ENCODE data around the gene LRRC4.

The LRRC4 gene

DNA sequence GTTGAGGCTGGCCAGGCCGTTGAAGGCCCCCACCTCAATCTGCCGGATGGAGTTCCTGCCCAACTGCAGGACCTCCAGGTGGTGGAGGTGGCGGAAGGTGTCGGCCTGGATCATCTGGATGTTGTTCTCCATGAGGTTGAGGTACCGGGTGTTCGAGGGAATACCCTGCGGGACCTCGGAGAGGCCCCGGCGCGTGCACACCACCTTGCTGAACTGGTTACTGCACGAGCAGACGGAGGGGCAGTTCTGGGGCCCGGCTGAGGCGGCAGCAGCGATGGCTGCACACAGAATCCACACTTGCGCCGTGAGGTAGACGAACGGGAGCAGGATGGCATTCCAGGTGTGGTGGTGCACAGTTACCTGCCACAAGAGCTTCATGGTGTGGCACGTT is 979 bp downstream of the LRRC4 start:
- DNase-seq: no peak

DNA sequence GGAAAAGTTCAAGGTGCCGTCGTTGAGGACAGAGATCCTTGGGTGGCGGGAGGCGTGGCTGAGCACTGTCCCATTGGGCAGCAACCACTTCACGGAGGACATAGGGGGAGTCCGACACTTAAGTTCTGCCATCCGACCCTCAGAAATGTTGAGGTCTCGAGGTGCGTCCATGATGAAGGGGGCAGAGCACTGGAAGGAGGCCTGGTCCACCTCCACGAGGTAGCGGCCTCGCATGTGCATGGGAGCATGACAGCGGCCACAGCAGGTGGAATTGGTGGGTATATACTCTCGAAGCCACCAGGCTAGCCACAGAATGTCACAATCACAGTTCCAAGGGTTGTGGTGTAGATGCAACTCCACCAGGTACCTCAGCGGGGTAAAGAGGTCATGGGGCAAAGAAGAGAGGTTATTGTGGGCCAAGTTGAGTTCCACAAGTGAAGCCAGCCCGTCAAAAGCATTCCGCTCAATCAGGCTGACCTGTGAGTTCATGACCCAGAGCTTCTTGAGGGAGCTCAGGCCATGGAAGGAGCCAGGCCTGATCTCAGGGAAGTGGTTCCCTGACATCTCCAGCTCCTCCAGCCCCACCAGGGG is 1.7 kb downstream of the LRRC4 start:
- DNase-seq: no peak

DNA sequence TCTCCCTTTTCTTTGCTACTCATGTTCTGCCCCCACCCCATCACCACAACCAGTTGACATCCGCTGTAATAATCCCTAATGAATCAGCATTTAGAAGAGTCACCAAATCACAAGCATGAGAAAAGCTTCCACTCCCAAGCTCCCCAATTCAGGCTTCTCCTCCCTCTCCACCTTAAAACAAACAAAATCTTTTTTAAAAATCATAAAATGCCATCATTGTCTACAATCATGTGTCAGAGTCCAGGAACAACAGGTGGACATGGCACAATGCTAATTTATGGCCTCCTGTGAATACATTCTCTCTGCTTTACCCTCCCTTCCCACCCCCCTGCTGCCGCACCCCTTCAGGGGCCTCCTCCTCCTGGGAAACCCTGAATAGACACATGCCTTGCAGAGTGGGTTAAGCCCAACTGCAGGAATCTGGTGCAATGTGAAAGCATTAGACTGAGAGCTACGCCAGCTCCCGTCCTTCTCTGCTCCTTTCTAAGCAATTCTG is 3.7 kb downstream of the LRRC4 start:
- DNase-seq: no peak

DNA sequence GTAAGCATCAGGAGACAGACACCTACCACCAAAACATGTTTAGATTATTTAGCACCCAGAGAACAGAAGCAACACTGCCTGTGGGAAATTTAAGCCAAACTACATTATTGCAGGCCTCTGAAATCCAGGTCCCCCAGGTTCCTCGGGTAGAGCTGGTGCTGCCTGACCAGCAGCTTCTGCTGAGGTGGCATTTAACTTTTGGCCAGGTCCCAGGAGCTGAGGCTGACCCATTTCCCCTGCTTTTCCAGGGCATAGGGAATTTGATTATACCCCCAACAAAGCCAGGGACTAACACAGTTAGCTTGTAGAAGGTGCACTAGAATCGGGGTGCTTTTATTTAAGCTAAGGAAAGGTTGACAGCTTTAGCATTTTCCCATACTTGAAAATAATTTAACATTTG is 4.7 kb downstream of the LRRC4 start:
- no peak for DNase-seq

DNA sequence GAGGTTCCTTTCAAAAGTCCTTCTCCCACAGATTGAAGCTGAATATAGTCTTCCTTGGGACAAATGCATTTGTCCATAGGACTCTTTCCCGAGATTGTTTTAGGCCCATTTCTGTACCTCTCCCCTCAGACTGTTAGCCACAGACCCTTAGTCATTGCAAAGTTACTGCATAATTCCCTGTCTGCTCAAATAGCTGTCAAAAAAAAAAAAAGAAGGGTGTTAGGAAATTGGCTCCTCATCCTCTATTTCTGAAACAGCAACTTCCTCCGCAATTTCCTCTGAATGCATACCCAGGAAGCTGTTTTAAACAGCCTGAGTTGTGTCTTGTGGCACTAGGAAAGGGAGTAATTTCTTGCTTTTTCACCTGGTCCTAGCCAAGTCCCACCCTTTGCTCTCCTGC is 5.4 kb downstream of the LRRC4 start:
- DNase-seq: no peak

DNA sequence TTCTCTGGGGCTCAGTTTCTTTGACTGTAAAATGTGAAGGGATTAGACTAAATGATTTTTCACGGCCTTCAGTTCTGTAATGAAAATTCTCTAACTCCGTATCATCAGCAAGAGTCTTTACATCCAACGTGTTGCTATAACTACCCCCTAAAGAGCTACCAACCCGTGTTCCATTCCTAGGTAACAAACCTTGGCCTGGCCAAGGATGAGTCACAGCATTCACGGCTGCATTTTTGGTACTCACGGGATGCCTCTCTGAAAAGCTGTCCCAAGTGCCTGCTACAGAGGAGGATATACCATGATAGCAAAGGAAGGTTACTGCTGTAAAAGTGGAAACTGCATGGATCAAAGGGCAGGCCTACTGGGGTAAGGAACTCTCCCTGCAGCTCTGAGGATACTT is 5.9 kb downstream of the LRRC4 start:
- no peak for DNase-seq

DNA sequence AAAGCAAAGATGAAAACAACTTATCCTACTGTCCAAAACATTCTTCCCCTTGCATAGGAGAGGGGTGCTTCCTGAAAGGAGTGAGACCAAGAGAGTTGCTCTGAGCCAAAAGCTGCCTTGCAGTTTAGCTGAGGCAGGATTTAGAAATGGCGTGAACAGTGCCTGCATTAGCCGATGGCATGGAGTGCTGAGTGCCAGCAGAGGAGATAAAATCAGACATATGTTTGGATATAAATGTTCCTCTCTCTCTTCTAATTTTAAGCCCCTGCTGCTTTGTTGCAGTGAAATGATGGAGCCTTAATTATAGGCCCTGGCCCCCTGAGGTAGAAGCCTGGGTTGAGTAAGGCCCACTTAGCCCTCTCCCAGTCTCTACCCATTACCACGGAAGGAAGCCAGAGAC is 7.1 kb downstream of the LRRC4 start:
- no peak for DNase-seq

DNA sequence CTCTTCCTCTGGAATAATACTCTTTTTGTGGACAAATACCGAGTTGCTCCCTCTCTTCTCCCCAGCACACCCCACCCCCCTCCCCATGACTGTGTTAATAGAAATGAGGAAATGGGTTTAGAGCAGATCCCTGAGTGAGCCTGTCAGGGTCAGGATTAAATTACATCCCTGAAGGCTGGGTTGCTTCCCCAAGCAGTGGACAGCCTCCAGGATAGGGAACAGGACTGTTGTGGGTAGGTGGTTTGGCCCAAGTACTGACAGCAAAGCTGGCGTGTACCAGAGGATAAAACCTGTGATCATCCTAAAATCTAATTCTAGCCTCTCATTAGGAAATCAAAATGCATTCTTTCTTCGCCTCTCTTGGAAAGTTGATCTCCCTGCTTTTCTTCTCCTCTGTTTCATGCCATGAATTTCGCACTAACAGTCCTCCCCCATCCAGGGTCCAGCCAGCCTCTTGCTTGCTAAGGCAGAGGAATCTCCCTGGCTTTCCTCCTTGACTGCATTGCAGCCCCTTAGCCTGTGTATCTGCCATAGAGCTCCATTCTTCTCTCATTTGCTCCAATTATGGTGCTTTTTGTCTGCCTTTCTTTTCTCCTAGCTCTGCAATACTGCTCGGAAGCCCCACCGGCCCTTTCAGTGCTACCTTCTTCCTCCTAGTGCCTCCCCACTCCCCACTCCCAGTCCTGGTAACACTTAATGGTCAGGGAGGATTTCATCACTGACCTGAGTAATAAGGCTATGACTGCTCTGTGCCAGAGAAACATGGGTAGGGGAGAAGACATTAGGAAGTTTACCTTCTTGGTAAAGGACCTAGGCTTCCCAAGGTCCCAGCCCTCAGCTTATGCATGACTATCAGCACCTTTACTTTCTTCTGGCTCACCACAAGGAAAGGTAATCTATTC is 8.4 kb downstream of the LRRC4 start:
- DNase-seq: no peak

DNA sequence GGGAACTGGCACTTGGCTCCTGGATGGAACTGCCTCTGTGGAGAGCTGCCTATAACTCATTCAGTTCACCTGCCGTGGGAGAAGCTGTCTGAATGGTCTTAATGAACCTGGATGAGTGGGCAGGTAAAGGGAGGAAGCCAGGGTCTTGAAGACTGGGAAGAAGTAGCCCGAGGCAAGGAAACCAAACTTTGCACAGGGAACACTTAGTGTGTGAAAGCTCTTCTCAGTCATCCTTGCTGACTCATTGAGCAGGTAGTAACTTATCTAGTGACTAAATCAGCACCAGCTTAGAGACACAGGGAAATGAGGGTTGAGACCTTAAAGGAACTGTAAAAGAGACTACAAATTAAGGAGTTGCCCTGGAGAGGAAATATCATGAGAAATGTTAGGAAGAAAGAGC is 9.9 kb downstream of the LRRC4 start:
- DNase-seq: no peak

DNA sequence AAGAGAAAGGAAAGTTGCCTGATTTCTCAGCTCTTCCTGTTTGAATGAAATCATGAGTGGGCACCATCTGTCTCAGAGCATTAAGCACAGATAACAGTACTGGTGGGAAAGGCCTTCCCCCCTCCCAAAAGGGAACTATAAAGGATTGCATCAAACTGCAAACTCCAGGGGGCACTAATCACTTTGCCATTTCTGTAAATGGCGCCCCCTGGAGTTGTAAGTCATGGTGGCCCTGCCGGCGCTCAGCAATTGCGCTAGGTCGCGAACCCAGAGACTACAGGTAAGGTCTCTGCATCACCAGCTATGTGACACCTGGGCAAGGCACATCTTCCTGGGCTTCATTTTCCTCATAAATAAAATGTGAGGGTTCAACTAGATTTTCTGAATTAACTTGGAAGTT is 11.1 kb downstream of the LRRC4 start:
- DNase-seq: no peak

DNA sequence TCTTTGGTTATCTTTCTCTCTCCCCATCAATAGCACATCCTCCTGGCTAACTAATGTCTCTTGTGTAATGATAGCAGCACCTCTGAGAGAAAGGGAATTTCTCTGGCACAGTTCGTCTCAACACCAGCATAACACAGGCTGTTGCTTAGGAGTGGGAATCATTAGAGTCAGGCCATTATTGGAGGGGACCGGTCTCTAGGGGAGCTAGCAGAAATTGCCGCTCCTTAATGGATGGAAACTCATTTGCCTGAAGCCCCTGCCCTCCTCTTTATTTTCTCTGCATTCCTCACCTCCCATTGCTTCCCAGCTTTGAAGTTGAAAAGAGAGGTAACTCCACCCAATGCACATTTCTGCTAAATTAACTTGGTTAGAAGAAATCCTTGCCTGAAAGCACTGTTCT is 11.9 kb downstream of the LRRC4 start:
- DNase-seq: no peak

DNA sequence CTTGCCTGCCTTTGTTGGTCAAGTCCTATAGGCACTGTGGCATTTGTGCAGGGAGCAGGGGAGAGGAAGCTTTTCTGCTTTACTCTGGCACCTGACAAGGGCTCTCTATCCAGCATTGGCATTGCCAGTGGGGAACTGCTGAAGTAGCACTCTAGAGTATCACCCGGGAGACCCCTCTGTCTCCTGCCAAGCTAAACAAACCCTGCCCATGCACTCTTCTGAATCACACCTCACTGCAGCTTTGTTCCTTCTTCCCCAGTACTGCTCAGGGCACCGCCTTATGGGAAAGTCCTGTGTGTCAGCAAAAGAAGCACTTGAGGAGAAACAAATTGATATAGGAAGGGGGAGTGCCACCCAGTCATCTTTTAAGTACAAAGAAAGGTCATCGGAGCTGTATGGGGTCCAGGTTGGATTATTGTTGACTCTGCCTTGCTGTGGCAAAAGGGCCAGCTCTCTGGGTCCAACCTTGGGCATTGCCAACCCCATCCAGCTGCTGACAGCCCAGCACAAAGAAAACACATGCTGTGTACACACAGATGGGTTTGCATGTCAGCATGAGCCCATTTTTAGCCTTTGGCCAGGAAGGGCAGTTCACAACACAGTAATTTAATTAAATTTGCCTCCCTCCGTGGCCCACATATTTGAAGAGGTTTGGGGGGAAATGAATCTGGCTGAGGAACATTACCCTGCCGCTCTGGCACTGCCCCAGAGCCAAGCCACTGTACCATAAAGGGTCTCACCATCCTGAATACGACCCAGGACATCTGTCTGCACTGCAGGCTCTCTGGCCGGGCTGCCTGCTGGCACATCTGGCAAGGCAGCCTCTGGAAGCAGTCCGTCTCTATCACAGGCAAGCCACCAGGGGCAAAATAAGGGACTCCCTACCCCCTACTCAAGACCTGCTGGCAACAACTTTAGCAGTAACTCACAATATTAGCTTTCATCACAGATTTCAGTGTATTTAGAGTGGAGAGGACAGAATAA is 13.1 kb downstream of the LRRC4 start:
- DNase-seq: no peak

DNA sequence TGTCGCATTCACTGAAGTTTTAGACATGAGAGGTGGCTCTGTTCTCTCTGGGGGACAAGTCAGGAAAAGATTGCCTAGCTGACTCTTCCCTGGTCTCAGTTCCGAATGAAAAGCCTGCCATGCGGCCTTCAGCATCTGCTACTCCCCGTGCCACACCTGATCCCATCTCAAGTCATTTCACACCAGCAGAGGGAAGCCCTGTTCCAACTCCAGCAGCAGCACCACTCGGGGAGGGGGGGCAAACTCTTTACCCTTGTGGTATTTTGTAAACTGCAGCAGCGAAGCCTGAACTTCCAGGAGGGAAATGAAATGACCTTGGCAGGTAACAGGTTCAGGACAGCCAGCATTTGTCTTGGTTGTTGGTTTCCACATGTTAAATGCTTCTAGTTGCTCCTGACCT is 13.8 kb downstream of the LRRC4 start:
- DNase-seq: no peak

DNA sequence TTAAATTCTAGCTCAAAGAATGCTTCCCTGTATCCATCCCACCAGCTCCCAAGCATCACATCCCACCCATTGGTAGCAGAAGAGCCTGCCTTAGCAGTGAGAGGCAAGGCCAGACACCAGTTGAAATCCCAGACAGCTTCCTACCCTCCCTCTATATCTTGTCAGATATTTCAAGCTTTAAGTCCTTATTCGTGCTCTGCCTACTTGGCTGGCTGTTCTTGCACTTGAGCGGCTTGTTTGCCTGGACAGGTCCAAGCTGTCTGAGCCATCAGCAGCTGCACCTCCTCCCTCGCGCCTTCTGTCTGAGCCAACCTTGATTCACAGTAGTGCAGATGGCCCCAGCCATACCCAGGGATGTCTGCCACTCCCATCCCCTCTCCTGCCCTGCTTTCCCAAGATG is 16.4 kb downstream of the LRRC4 start:
- no peak for DNase-seq

DNA sequence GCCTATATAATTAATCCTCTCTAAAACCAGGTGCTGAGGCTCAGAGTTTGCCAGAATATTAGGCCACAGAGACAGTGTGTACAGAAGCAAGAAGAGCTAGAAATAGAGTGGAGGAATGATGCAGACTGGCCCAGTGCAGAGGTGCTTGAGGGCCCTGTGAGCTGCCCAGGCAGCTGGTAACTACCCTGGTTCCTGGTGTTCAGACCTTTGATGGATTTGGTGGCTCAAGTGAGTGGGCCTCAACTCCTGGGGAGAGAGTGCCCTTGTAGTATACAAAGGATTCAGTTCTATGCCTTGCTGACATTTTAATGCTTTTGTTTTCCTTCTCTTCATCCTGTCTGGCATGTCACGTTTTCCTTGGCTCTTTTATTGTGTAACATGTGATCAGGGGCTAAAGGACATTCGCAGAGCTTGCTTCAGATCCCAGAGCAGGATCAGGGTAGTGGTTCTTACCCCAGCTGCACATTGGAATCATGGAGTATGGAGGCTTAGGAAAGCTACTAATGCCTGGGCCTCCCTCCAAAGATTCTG is 20.0 kb downstream of the LRRC4 start:
- DNase-seq: no peak

DNA sequence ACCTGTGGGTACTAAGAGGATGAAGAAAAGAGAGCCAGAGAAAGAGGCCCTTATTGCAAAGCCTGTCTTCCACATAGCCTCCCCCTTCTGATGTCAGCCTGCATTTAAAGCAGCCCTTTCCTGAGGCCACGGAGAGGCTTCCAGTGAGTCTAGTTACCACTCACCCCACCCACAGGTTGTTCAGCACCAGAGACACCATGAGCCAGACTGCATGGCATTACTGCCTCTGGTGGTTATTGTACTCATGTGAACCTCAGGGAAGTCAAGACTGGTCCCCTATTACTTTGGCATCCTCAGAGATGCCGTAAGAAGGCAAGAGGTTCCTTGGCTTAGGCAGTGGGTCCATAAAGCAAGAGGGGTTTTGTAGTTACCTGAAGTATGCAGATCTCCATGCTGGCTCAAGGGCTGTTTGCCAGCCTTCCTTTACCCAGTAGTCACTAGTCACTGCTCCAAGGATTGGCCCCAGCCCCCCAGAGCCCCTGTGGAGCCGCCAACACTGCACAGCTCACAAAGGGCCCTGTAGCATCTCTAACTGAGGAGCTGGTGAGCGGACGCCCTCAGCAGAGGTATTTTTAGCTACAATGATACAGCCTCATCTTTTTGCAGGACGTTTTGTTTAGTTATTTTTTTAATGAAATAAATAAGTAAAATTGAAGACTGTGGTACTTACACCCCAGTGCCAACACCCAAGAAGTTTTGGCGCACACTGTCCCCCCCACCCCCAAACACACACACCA is 20.7 kb downstream of the LRRC4 start:
- DNase-seq: no peak

DNA sequence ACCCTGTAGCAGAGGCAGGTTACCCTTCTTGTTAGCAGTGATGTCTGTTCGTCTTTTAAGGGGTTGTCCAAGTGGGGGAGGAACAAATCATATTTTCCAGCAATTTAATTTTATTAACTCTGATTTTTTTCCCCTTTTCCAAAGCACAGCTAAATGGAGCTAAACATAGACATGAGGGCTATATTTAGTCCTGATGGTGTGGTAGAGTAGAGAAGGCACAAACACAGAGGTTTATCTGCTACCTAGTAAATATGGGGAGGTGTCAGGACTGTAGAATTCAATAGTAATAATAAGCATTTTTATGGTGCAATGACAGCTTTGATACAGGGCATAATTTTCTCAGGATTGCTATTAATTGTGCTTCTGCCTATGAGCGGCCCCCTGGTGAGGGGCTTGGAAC is 22.5 kb downstream of the LRRC4 start:
- DNase-seq: no peak

DNA sequence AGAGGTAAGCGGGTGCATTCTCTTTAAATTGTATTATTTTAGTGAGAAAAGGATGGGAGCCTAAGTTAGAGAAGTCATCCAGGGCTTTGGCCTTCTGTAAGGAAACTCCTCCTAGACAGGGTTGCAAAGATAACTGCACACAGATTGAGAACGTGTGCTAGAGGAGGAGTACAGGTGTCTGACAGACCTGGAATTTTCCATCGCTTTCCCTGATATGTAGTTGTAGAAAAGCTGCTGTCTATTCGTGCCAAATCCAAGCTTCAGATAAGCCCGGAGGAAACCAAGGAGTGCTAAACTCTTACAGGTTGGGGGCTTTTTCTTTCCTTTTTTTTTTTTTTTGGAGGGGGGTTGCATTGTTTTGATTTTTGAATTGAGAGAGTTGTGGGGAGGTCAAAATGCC is 23.1 kb downstream of the LRRC4 start:
- no peak for DNase-seq

DNA sequence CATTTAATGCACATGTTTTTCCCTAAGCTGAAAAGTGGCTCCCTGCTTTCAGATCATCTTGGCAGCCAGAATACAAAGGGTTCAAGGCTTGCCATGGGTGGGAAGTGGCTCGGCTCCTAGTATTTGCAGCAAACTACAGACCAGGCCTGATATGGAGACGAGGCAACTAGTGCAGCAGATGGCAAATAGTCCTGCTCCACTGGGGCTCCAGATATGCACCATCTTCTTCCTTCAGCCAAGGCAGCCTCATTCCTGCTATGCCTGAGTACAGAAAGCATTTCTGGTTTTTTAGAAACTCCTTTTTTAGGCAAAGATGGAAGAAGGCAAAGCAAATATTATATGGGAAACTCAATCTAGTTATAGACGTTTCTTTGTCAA is 23.9 kb downstream of the LRRC4 start:
- DNase-seq: no peak

DNA sequence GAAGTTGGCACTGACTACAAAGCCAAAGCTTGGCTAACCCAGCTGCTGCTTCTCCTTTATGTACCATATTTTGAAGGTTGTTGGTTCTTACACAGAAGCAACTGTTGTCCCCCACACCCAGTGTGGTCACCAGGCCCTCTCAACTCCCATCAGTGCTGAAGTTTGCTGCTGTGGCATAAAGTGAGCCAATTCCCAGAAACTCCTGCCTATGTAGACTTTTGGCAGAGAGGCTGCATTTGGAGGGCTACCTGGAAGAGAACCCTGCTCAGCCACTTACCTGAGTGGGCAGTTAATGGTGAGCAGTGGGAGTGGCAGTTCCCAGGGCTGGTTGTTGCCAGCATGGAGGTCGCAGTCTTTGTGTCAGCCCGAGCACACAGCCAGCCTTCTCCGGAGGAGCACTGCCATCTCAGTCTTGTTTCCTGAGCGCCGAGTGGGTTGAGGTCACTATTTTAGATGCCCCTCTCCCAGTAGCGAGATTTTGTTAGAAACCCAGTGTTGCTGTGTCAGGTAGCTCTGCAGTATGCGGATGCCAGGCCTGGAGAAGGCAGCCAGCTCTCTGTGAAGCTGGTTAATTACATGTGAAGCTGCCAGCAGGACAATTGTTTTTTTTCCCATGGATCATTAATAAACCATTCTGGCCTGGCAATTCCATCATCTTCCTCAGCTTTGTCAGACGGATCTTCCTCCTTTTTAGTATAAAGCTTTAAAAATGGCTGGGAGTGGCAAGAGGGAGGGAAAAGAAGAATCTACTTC is 24.5 kb downstream of the LRRC4 start:
- DNase-seq: no peak

DNA sequence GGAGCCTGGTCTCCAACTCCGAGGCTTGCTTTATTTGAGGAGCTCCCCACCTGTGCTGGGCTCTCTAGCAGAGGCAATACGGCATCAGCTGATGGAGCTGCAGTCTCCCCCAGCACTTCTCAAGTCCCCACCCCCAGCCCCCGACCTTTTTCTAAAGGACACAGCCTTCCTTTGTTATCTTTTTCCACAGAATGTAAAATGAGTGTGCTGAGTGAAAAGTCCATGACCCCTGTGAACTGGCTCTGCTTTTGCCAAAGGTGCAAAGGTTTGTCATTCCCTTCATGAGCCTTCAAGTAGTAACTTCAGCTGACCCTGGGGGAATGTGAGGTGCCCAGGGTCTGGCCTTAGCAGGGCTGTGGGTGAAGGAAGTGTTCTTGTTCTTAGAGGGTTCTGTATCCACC is 25.5 kb downstream of the LRRC4 start:
- no peak for DNase-seq

DNA sequence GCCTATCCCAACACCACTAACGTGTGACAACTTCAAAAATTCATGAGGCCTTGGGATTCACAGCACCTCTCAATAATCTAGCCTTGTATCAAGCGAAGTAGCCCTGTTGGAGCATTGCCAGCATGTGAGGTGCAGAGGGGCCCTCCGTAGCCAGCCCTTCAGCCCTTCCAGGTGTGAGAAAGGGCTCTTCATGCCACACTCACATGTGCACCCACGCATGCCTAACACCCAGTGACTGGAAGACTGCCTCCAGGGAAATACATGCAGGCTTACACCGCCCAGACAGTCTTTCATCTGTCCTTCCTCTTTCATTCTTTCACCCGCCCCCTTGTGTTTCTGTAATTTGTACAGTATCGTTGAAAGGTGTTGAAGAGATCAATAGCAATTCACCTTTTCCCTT is 26.1 kb downstream of the LRRC4 start:
- DNase-seq: no peak

Measured in central memory CD4-positive, alpha-beta T cell (primary cell).